ENCODE data around the gene AKAP13. TPM values are rescaled to one million over a fixed set of nuclear protein-coding genes. Genes with fewer than 3 reads are reported as not detected.

The AKAP13 gene
- polyA plus RNA-seq, 1 of the 3 experiments (the other 2 are of a cell fraction): 8.4 TPM

DNA sequence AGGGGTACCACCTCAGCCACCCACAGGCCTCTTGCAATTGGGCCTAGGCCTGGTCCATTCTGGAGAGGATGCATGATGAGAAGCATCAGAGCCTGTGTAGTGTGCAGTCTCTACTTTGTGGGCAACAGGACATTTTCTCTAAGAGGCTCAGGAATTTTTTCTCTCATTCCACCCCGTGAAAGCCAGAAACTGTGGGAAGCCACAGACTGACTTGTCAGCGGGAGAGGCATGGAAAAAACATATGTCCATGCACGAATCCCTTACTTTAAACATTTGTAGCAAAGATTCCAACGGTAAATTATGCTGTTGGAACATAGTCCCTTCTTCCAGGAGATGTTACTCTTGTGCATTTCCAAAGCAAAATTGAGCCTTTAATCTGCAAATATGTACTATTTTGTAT lies 217.8 kb downstream of the AKAP13 start:
- Histone ChIP-seq H3K36me3 (replicated peaks in 1 of 2; ENCODE audit: control insufficient read depth in 1 of 2, insufficient read depth in 2 of 2, low read length in 1 of 2) (peaks cover under 1 to 15% of the 10 kb centered on the region in 2 experiments), H3K27ac (ENCODE audit: low read depth in 2 of 2, low read length in 1 of 2) (peak overlapping the region; percentile 16 to 66; a peak in 2 of 4 replicates), H2AFZ (ENCODE audit: low read depth) (no peak overlapping the region), H3K79me2 (ENCODE audit: insufficient read depth) (peaks cover 10% of the 10 kb centered on the region; the same call in 1 of the 2 replicates), H3F3A (replicated peaks; ENCODE audit: insufficient read depth) (no peaks in the 10 kb centered on the region), H3K9ac (no peak overlapping the region), H3K27me3 (ENCODE audit: insufficient read depth) (no peaks in the 10 kb centered on the region), H3K4me1 (ENCODE audit: control insufficient read depth in 1 of 2, insufficient read depth in 2 of 2, low read depth in 1 of 2, low read length in 1 of 2) (peaks cover 5 to 11% of the 10 kb centered on the region in 2 experiments; a peak in 3 of 4 replicates), H3K9me2 (no peaks in the 10 kb centered on the region), H3K4me2 (no peak overlapping the region), H3K9me3 (no peaks in the 10 kb centered on the region), H3K4me3 (ENCODE audit: low read depth in 2 of 2, low read length in 1 of 2) (no peak overlapping the region), H4K20me1 (ENCODE audit: insufficient read depth) (no peaks in the 10 kb centered on the region)
- DNase-seq: no peak
- CTCF ChIA-PET: no interaction called here
- WGBS (ENCODE audit: low lambda C conversion rate): 92% methylated on average over 4 of the region's 4 CpGs
- POLR2A ChIA-PET: no interaction called here
- TF ChIP-seq SIN3A (IDR thresholded peaks at IDR 0.05; ENCODE audit: borderline replicate concordance, low read depth, low read length): no peak
- no peak for TF ChIP-seq YY1 (IDR thresholded peaks at IDR 0.05; ENCODE audit: low read depth)
- TF ChIP-seq, protein P1, sequence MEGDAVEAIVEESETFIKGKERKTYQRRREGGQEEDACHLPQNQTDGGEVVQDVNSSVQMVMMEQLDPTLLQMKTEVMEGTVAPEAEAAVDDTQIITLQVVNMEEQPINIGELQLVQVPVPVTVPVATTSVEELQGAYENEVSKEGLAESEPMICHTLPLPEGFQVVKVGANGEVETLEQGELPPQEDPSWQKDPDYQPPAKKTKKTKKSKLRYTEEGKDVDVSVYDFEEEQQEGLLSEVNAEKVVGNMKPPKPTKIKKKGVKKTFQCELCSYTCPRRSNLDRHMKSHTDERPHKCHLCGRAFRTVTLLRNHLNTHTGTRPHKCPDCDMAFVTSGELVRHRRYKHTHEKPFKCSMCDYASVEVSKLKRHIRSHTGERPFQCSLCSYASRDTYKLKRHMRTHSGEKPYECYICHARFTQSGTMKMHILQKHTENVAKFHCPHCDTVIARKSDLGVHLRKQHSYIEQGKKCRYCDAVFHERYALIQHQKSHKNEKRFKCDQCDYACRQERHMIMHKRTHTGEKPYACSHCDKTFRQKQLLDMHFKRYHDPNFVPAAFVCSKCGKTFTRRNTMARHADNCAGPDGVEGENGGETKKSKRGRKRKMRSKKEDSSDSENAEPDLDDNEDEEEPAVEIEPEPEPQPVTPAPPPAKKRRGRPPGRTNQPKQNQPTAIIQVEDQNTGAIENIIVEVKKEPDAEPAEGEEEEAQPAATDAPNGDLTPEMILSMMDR (IDR thresholded peaks at IDR 0.05): no peak
- no peak for TF ChIP-seq TAF1 (IDR thresholded peaks at IDR 0.05; ENCODE audit: borderline replicate concordance, low read depth, low read length)
- no peak for TF ChIP-seq TCF12 (IDR thresholded peaks at IDR 0.05)
- TF ChIP-seq, protein P2, sequence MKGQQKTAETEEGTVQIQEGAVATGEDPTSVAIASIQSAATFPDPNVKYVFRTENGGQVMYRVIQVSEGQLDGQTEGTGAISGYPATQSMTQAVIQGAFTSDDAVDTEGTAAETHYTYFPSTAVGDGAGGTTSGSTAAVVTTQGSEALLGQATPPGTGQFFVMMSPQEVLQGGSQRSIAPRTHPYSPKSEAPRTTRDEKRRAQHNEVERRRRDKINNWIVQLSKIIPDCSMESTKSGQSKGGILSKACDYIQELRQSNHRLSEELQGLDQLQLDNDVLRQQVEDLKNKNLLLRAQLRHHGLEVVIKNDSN (IDR thresholded peaks at IDR 0.05; ENCODE audit: borderline replicate concordance, low read depth): no peak
- no peak for TF ChIP-seq JUND (IDR thresholded peaks at IDR 0.05)
- TF ChIP-seq POLR2AphosphoS5 (IDR thresholded peaks at IDR 0.05; ENCODE audit: low read depth, low read length): no peak
- TF ChIP-seq NFIC (IDR thresholded peaks at IDR 0.05; ENCODE audit: borderline replicate concordance): no peak
- no peak for TF ChIP-seq FOSL2 (IDR thresholded peaks at IDR 0.05; ENCODE audit: borderline replicate concordance, low read depth)
- TF ChIP-seq, protein P3, sequence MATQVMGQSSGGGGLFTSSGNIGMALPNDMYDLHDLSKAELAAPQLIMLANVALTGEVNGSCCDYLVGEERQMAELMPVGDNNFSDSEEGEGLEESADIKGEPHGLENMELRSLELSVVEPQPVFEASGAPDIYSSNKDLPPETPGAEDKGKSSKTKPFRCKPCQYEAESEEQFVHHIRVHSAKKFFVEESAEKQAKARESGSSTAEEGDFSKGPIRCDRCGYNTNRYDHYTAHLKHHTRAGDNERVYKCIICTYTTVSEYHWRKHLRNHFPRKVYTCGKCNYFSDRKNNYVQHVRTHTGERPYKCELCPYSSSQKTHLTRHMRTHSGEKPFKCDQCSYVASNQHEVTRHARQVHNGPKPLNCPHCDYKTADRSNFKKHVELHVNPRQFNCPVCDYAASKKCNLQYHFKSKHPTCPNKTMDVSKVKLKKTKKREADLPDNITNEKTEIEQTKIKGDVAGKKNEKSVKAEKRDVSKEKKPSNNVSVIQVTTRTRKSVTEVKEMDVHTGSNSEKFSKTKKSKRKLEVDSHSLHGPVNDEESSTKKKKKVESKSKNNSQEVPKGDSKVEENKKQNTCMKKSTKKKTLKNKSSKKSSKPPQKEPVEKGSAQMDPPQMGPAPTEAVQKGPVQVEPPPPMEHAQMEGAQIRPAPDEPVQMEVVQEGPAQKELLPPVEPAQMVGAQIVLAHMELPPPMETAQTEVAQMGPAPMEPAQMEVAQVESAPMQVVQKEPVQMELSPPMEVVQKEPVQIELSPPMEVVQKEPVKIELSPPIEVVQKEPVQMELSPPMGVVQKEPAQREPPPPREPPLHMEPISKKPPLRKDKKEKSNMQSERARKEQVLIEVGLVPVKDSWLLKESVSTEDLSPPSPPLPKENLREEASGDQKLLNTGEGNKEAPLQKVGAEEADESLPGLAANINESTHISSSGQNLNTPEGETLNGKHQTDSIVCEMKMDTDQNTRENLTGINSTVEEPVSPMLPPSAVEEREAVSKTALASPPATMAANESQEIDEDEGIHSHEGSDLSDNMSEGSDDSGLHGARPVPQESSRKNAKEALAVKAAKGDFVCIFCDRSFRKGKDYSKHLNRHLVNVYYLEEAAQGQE (IDR thresholded peaks at IDR 0.05; ENCODE audit: low read depth, low read length): no peak
- TF ChIP-seq RXRA (IDR thresholded peaks at IDR 0.05; ENCODE audit: borderline replicate concordance, low read depth): no peak
- TF ChIP-seq, protein P4, sequence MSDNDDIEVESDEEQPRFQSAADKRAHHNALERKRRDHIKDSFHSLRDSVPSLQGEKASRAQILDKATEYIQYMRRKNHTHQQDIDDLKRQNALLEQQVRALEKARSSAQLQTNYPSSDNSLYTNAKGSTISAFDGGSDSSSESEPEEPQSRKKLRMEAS (IDR thresholded peaks at IDR 0.05; ENCODE audit: low read depth): no peak
- TF ChIP-seq MEF2A (IDR thresholded peaks at IDR 0.05; ENCODE audit: borderline replicate concordance, low read depth): no peak
- TF ChIP-seq, protein P5, sequence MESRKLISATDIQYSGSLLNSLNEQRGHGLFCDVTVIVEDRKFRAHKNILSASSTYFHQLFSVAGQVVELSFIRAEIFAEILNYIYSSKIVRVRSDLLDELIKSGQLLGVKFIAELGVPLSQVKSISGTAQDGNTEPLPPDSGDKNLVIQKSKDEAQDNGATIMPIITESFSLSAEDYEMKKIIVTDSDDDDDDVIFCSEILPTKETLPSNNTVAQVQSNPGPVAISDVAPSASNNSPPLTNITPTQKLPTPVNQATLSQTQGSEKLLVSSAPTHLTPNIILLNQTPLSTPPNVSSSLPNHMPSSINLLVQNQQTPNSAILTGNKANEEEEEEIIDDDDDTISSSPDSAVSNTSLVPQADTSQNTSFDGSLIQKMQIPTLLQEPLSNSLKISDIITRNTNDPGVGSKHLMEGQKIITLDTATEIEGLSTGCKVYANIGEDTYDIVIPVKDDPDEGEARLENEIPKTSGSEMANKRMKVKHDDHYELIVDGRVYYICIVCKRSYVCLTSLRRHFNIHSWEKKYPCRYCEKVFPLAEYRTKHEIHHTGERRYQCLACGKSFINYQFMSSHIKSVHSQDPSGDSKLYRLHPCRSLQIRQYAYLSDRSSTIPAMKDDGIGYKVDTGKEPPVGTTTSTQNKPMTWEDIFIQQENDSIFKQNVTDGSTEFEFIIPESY (IDR thresholded peaks at IDR 0.05; ENCODE audit: borderline replicate concordance, low read depth): no peak
- TF ChIP-seq, protein P6, sequence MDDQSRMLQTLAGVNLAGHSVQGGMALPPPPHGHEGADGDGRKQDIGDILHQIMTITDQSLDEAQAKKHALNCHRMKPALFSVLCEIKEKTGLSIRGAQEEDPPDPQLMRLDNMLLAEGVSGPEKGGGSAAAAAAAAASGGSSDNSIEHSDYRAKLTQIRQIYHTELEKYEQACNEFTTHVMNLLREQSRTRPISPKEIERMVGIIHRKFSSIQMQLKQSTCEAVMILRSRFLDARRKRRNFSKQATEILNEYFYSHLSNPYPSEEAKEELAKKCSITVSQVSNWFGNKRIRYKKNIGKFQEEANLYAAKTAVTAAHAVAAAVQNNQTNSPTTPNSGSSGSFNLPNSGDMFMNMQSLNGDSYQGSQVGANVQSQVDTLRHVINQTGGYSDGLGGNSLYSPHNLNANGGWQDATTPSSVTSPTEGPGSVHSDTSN (IDR thresholded peaks at IDR 0.05): no peak

Data from SK-N-SH (cell line).